WERI-Rb-1 (cell line): ENCODE measurements around the gene TTC33.
"Not testable (repeated sequence)": the region's sequence is repeated elsewhere in the genome, so short reads cannot be mapped to it uniquely, and the experiment has no call there.

ENCODE experiments used
- DNase-seq: peaks from one replicate; pipeline ENCODE4 v3.0.0-alpha.2; 2020
- H3K27ac ChIP-seq: fragments of 250-450 bp; sonication (Bioruptor Pico); 2 replicates; pipeline ENCODE4 v1.5.1; 2020; ENCODE audit warnings: mild to moderate bottlenecking, moderate library complexity
- H3K27me3 ChIP-seq: fragments of 250-450 bp; sonication (Bioruptor Pico); 2 replicates; pipeline ENCODE4 v1.5.1; 2021; ENCODE audit warnings: mild to moderate bottlenecking, low read depth, moderate library complexity; ENCODE audit not compliant: insufficient read depth, severe bottlenecking
- H3K36me3 ChIP-seq: fragments of 250-450 bp; sonication (Bioruptor Pico); 2 replicates; pipeline ENCODE4 v1.5.1; 2020; ENCODE audit warnings: mild to moderate bottlenecking, moderate library complexity
- H3K4me3 ChIP-seq: 2 replicates; pipeline ENCODE4 v1.5.1; 2011; ENCODE audit warnings: low read depth, mild to moderate bottlenecking, control low read depth, low read length
- H3K9me3 ChIP-seq: fragments of 250-450 bp; sonication (Bioruptor Pico); 2 replicates; pipeline ENCODE4 v1.5.1; 2021; ENCODE audit warnings: mild to moderate bottlenecking, moderate library complexity; ENCODE audit not compliant: severe bottlenecking
- CTCF ChIP-seq: IDR thresholded peaks from 2 replicates; pipeline ENCODE4 v1.5.1; 2011; ENCODE audit warnings: low read depth, mild to moderate bottlenecking, control low read depth, inconsistent platforms, low read length

Gene TTC33

GRCh38 chr5:40646266-40646665, 109.5 kb downstream of the TTC33 start:
- Histone ChIP-seq H3K27ac (no peak overlapping the region), H3K27me3 (no peaks in the 10 kb centered on the region), H3K4me3 (no peak overlapping the region), H3K9me3 (no peaks in the 10 kb centered on the region), H3K36me3 (no peaks in the 10 kb centered on the region)
- no peak for TF ChIP-seq CTCF
- no peak for DNase-seq

GRCh38 chr5:40639531-40639930, 116.2 kb downstream of the TTC33 start:
- H3K9me3 ChIP-seq, H3K27ac ChIP-seq, H3K36me3 ChIP-seq, H3K4me3 ChIP-seq, DNase-seq, H3K27me3 ChIP-seq: not testable (repeated sequence)

GRCh38 chr5:40634593-40634992, 121.2 kb downstream of the TTC33 start:
- H3K4me3 ChIP-seq: no peak overlapping the region
- TF ChIP-seq CTCF: no peak
- no peaks in the 10 kb centered on the region for H3K27me3 ChIP-seq
- no peaks in the 10 kb centered on the region for H3K36me3 ChIP-seq
- H3K27ac ChIP-seq: no peak overlapping the region
- H3K9me3 ChIP-seq: no peaks in the 10 kb centered on the region
- no peak for DNase-seq

DNA sequence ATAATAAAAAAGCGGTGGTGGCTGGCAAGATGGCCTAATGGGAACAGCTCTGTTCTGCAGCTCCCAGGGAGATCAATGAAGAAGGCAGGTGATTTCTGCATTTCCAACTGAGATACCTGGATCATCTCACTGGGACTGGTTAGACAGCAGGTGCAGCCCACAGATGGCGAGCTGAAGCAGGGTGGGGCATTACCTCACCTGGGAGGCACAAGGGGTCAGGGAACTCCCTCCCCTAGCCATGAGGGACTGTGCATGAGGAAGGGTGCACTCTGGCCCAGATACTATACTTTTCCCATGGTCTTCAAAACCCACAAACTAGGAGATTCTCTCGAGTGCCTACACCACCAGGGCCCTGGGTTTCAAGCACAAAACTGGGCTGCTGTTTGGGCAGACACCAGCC, 121.6 kb downstream of the TTC33 start:
- no peak for DNase-seq
- TF ChIP-seq CTCF: no peak
- no peak overlapping the region for H3K27ac ChIP-seq
- H3K27me3 ChIP-seq: no peaks in the 10 kb centered on the region
- H3K4me3 ChIP-seq: no peak overlapping the region
- H3K36me3 ChIP-seq: no peaks in the 10 kb centered on the region
- H3K9me3 ChIP-seq: no peaks in the 10 kb centered on the region

DNA sequence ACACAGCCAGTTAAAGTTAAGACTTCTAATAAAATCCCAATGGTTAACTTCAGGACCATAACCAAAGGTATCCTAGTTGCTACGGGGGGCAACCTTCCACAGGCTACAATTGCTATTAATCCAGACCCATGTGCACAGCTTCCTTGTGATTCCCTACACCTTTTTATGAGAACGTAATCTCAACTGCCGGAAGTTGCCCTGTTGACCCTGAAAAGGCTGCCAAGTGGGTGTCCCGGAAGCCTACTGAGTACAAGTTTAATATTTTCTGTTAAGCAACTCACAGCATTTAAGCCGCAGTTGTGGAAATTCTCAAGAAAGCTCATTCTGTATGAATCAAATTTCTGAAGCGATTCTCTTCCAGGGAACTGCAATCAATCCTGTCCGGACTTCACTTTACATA, 124.5 kb downstream of the TTC33 start:
- no peaks in the 10 kb centered on the region for H3K36me3 ChIP-seq
- no peak for TF ChIP-seq CTCF

GRCh38 chr5:40630126-40630525, 125.6 kb downstream of the TTC33 start:
- Histone ChIP-seq H3K27me3 (no peaks in the 10 kb centered on the region), H3K9me3 (no peaks in the 10 kb centered on the region), H3K36me3 (no peaks in the 10 kb centered on the region), H3K27ac (no peak overlapping the region), H3K4me3 (no peak overlapping the region)
- no peak for TF ChIP-seq CTCF
- no peak for DNase-seq

More for the DNA sequence above, 124.5 kb downstream of the TTC33 start:
- no peak for DNase-seq
- Histone ChIP-seq H3K27me3 (no peaks in the 10 kb centered on the region), H3K27ac (no peak overlapping the region), H3K4me3 (no peak overlapping the region), H3K9me3 (no peaks in the 10 kb centered on the region)

DNA sequence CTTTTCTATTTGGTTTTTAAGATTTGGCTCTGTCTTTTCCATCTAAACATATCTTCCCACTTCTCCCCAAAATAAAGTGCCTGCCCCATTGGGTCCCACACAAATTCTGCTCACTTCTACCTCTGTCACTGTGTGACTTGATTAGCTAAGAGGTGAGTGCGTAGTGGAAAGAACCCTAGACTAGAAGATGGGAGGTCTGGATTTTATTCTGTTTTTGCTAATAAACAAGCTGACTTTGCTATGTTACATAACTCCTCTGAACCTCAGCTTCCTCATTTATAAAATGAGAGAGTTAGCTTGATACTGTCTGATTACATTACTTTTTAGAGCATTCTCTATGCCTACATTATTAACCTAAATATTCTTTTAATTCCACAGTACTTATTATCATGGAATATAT, 127.4 kb downstream of the TTC33 start:
- no peaks in the 10 kb centered on the region for H3K36me3 ChIP-seq
- H3K4me3 ChIP-seq: no peak overlapping the region
- no peaks in the 10 kb centered on the region for H3K27me3 ChIP-seq
- no peak overlapping the region for H3K27ac ChIP-seq
- DNase-seq: no peak
- no peaks in the 10 kb centered on the region for H3K9me3 ChIP-seq
- no peak for TF ChIP-seq CTCF
